Ectodermal cell (in vitro differentiated cells): ENCODE results near the gene CAVIN2.

ENCODE experiments used
- H3K27ac ChIP-seq: 2 replicates; pipeline ENCODE4 v1.7.0; 2013; ENCODE audit warnings: mild to moderate bottlenecking, low read depth, low read length; ENCODE audit not compliant: insufficient read depth, poor library complexity, severe bottlenecking
- H3K27me3 ChIP-seq: 2 replicates; pipeline ENCODE4 v1.7.0; 2013; ENCODE audit warnings: mild to moderate bottlenecking, low read length; ENCODE audit not compliant: insufficient read depth, control insufficient read depth, poor library complexity, severe bottlenecking
- H3K36me3 ChIP-seq: one replicate; pipeline ENCODE4 v1.7.0; 2013; ENCODE audit warnings: low read length; ENCODE audit not compliant: control insufficient read depth, insufficient read depth
- H3K4me1 ChIP-seq: one replicate; pipeline ENCODE4 v1.7.0; 2013; ENCODE audit warnings: low read length; ENCODE audit not compliant: control insufficient read depth, insufficient read depth
- H3K4me3 ChIP-seq: 2 replicates; pipeline ENCODE4 v1.7.0; 2013; ENCODE audit warnings: low read depth, low read length, control low read depth; ENCODE audit not compliant: insufficient read depth
- H3K9me3 ChIP-seq: 2 replicates; pipeline ENCODE4 v1.7.0; 2013; ENCODE audit warnings: mild to moderate bottlenecking, low read length, moderate library complexity; ENCODE audit not compliant: control insufficient read depth
- WGBS, 2 experiments: methylation state at CpG; one replicate each; pipeline ENCODE4 v1.1.7; 2013; ENCODE audit warnings: missing lambda C conversion rate in 2 of 2; 5-methylcytosine and 5-hydroxymethylcytosine counted together

CAVIN2 gene

GRCh38 chr2:191839918-191840804 lies 6.7 kb downstream of the CAVIN2 start:
- Histone ChIP-seq H3K4me3 (no peak overlapping the region), H3K27ac (no peak overlapping the region), H3K4me1 (peaks cover 7% of the 10 kb centered on the region), H3K9me3 (no peaks in the 10 kb centered on the region), H3K27me3 (no peaks in the 10 kb centered on the region), H3K36me3 (no peaks in the 10 kb centered on the region)
- 88 to 95% methylated on average over 7 of the region's 7 CpGs for WGBS, 2 experiments

DNA sequence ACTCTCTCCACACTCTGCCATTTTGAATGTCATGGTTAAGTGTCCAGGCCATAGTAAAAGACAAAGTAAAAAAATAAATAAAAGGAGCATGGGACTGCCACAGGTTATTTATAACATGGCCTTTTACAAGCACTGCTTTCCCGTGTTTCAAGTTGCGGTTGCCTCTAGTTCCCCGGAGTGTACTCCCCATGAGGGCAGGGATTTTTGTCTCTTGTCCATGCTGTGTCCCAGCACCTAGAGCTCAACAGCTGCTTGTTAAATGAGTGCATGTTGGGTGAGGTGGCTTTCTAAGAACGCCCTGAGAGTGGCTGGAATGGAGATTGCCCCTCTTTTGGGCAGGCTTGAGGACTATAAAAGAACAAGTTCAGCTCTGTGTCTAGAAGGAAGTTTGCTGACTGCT lies 8.4 kb downstream of the CAVIN2 start:
- no peaks in the 10 kb centered on the region for H3K36me3 ChIP-seq
- H3K4me3 ChIP-seq, result no peak overlapping the region
- H3K27ac ChIP-seq, result no peak overlapping the region
- H3K4me1 ChIP-seq, result no peaks in the 10 kb centered on the region
- no peaks in the 10 kb centered on the region for H3K9me3 ChIP-seq
- H3K27me3 ChIP-seq, result no peaks in the 10 kb centered on the region
- WGBS, 2 experiments, result 95 to 96% methylated on average over 4 of the region's 4 CpGs

DNA sequence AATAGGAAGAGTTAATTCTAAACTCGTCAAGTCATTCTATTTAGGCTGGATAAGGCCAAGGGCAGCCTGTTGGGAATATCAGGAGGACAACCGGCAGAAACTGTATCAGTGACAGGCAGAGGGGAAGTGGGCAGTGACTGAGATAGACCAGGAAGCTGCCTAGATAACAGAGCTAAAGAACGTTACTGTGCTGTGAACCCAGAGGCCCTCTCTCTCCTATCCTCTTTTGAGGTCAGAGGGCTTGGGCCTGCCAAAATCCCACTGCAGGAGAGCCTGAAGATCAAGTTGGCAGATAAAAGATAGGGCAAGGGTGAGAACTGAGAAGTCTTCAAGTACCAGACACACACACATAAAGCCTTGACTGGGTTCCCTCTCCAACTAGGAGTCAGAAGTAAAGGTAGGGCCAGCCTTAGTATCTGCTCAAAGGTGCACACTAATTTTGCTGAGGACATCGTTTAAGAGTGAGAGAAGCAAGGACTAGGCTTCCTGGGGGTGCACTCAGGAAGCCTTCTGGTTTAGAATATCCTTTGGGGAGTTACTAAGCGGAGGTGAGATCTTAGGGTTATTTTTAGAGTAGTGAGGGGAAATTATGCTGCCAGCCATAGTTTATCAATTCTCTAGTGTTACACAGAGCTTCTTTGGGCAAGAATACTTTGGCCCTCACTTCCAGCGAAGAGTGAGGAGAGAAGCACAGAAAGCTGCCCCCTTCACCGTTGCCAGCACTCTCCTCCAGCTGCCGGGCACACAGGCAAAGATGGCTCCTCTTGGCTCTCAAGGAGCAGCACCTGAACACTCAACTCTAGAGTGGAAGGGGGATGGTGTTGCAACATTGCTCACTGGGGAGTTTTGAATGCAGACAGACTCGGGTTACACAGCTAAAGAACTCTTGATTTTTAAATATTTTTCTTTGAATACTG lies 9.8 kb downstream of the CAVIN2 start:
- 94% methylated on average over 9 of the region's 9 CpGs for WGBS, 2 experiments
- Histone ChIP-seq H3K9me3 (no peaks in the 10 kb centered on the region), H3K4me3 (no peak overlapping the region), H3K4me1 (no peaks in the 10 kb centered on the region), H3K36me3 (no peaks in the 10 kb centered on the region), H3K27ac (no peak overlapping the region), H3K27me3 (no peaks in the 10 kb centered on the region)

GRCh38 chr2:191836471-191836852 lies 10.4 kb downstream of the CAVIN2 start:
- 95% methylated on average over 11 of the region's 11 CpGs for WGBS, 2 experiments
- Histone ChIP-seq H3K36me3 (no peaks in the 10 kb centered on the region), H3K4me1 (no peaks in the 10 kb centered on the region), H3K9me3 (no peaks in the 10 kb centered on the region), H3K27me3 (no peaks in the 10 kb centered on the region), H3K4me3 (no peak overlapping the region), H3K27ac (no peak overlapping the region)

GRCh38 chr2:191835539-191836350 lies 11.1 kb downstream of the CAVIN2 start:
- WGBS, 2 experiments, result 94 to 95% methylated on average over 27 to 28 of the region's 28 CpGs
- Histone ChIP-seq H3K4me1 (no peaks in the 10 kb centered on the region), H3K9me3 (no peaks in the 10 kb centered on the region), H3K36me3 (no peaks in the 10 kb centered on the region), H3K27me3 (no peaks in the 10 kb centered on the region), H3K4me3 (no peak overlapping the region), H3K27ac (no peak overlapping the region)

- H3K27ac ChIP-seq, result no peak overlapping the region
- H3K4me1 ChIP-seq, result no peaks in the 10 kb centered on the region
- no peaks in the 10 kb centered on the region for H3K36me3 ChIP-seq
- no peaks in the 10 kb centered on the region for H3K9me3 ChIP-seq
- no peak overlapping the region for H3K4me3 ChIP-seq
- H3K27me3 ChIP-seq, result no peaks in the 10 kb centered on the region
- WGBS, 2 experiments, result 96% methylated on average over 3 of the region's 5 CpGs
Measured at GRCh38 chr2:191835100-191835499, 11.8 kb downstream of the CAVIN2 start.

GRCh38 chr2:191833356-191833755 lies 13.5 kb downstream of the CAVIN2 start:
- H3K27me3 ChIP-seq, result no peaks in the 10 kb centered on the region
- no peak overlapping the region for H3K27ac ChIP-seq
- H3K9me3 ChIP-seq, result no peaks in the 10 kb centered on the region
- H3K4me1 ChIP-seq, result no peaks in the 10 kb centered on the region
- 84 to 95% methylated on average over 4 of the region's 4 CpGs for WGBS, 2 experiments
- no peaks in the 10 kb centered on the region for H3K36me3 ChIP-seq
- H3K4me3 ChIP-seq, result no peak overlapping the region

DNA sequence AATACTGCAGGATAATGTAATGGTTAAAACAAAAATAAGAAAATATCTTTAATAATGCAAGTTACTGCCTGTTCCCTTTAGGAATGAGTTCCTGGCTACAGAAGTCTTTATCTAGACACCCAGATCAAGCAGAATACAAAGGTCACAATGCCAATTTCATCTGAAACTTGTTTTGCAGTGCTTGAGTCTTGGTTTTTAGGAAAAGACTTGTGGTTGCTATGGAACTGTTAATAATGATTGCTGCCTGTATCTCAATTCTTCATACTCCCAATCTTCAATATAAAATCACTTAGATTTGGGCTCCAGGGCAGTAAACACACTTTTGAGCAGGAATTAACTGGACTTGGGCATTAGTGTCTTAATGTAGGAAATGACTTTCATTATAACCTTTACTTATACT lies 14.2 kb downstream of the CAVIN2 start:
- H3K4me3 ChIP-seq, result no peak overlapping the region
- no peaks in the 10 kb centered on the region for H3K9me3 ChIP-seq

GRCh38 chr2:191831410-191831994 lies 15.4 kb downstream of the CAVIN2 start:
- WGBS, 2 experiments, result 86 to 88% methylated on average over 1 of the region's 1 CpG
- Histone ChIP-seq H3K27ac (no peak overlapping the region), H3K36me3 (no peaks in the 10 kb centered on the region), H3K4me1 (no peaks in the 10 kb centered on the region), H3K27me3 (no peaks in the 10 kb centered on the region), H3K9me3 (no peaks in the 10 kb centered on the region), H3K4me3 (no peak overlapping the region)

More for the DNA sequence above, 14.2 kb downstream of the CAVIN2 start:
- H3K4me1 ChIP-seq, result no peaks in the 10 kb centered on the region
- H3K36me3 ChIP-seq, result no peaks in the 10 kb centered on the region
- no peak overlapping the region for H3K27ac ChIP-seq
- no peaks in the 10 kb centered on the region for H3K27me3 ChIP-seq
